ENCODE results near the gene NCCRP1.

The NCCRP1 gene

DNA sequence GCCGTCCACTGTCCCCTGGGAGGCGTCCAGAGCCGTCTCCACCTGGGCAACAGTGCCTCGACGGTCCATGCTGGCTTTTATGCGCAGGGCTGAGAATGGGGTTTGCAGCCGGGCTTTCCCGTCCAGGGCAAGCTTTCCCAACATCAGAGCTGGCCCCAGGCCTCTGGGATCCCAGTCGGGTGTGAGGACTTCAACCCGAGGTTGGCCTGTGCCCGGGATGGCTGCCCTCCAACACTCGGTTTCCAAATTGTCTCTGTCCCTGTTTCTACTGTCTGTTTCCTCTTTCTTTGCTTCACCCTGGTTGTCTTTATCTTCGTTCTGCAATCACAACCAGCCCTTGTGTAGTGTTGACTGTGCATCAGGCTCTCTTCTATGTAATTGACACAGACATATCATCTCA, 52.0 kb downstream of the NCCRP1 start, which contains the start of gene IFNL4:
Gene IFNL4, minus strand, starts transcription at position 51 of the 400 bp plus-strand sequence.
- DNase-seq = no peak

DNA sequence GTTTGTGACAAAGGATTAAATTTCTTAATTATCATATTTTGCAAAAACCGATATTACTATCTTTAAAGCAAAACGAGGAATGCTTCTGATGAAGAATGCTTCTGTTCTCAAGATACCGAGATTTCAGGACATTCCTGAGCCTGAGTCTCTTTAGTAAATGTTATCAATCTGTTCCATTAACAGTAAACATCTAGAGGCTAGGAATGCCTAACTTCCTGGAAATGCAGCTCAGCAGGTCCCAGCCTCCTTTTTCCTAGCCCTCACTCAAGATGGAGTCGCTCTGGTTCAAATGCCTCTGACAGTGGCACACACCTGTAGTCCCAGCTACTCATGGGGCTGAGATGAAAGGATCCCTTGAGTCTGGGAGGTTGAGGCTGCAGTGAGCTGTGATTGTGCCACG, 54.3 kb downstream of the NCCRP1 start:
- DNase-seq = no peak
